HEK293T (cell line): ENCODE measurements around the gene CHAF1B.
"Not testable (repeated sequence)": the region's sequence is repeated elsewhere in the genome, so short reads cannot be mapped to it uniquely, and the experiment has no call there.

Experiments
- CTCF ChIA-PET: fragments of 350-600 bp; formaldehyde crosslinking; extraction: SDS; loops from one replicate; lab custom pipeline; 2021; ENCODE audit warnings: antibody characterized with exemption, inconsistent platforms; lab: Yijun Ruan, JAX
- POLR2A ChIA-PET: fragments of 350-600 bp; formaldehyde crosslinking; extraction: SDS; loops from one replicate; lab custom pipeline; 2020; ENCODE audit warnings: antibody characterized with exemption, inconsistent platforms; lab: Yijun Ruan, JAX
- DNase-seq: peaks from one replicate; pipeline ENCODE4 v3.0.0; 2012; ENCODE audit warnings: mixed read lengths; ENCODE audit errors: extremely low spot score
- ARNT ChIP-seq: fragments of 450-650 bp; IDR thresholded peaks from 2 replicates; pipeline ENCODE4 v1.6.1; 2017; ENCODE audit warnings: mild to moderate bottlenecking
- BHLHE40 ChIP-seq: fragments of 450-650 bp; IDR thresholded peaks from 2 replicates; pipeline ENCODE4 v1.6.1; 2016; ENCODE audit warnings: mild to moderate bottlenecking, moderate library complexity, borderline replicate concordance
- CTBP1 ChIP-seq: fragments of 450-650 bp; IDR thresholded peaks from 2 replicates; pipeline ENCODE4 v1.6.1; 2016; ENCODE audit warnings: borderline replicate concordance
- ELF4 ChIP-seq: fragments of 450-650 bp; IDR thresholded peaks from 2 replicates; pipeline ENCODE4 v1.6.1; 2017; ENCODE audit warnings: antibody characterized with exemption
- FOXA1 ChIP-seq: fragments of 450-650 bp; IDR thresholded peaks from 2 replicates; pipeline ENCODE4 v1.6.1; 2016; ENCODE audit warnings: mild to moderate bottlenecking
- FOXK2 ChIP-seq: fragments of 450-650 bp; IDR thresholded peaks from 2 replicates; pipeline ENCODE4 v1.6.1; 2016; ENCODE audit warnings: mild to moderate bottlenecking
- FOXM1 ChIP-seq: fragments of 450-650 bp; IDR thresholded peaks from 2 replicates; pipeline ENCODE4 v1.6.1; 2017; ENCODE audit warnings: mild to moderate bottlenecking, borderline replicate concordance
- HDGF ChIP-seq: fragments of 450-650 bp; IDR thresholded peaks from 2 replicates; pipeline ENCODE4 v1.6.1; 2017; ENCODE audit warnings: antibody characterized with exemption, borderline replicate concordance
- L3MBTL2 ChIP-seq: fragments of 450-650 bp; conservative IDR thresholded peaks from 2 replicates; pipeline ENCODE4 v1.6.1; 2016; ENCODE audit warnings: mild to moderate bottlenecking
- LEF1 ChIP-seq: fragments of 450-650 bp; IDR thresholded peaks from 2 replicates; pipeline ENCODE4 v1.6.1; 2017; ENCODE audit warnings: mild to moderate bottlenecking, borderline replicate concordance
- NFRKB ChIP-seq: fragments of 450-650 bp; IDR thresholded peaks from 2 replicates; pipeline ENCODE4 v1.6.1; 2016; ENCODE audit warnings: mild to moderate bottlenecking, moderate library complexity
- PKNOX1 ChIP-seq: fragments of 450-650 bp; IDR thresholded peaks from 2 replicates; pipeline ENCODE4 v1.6.1; 2016
- SP1 ChIP-seq: fragments of 450-650 bp; IDR thresholded peaks from 2 replicates; pipeline ENCODE4 v1.6.1; 2017
- SUZ12 ChIP-seq: fragments of 450-650 bp; IDR thresholded peaks from 2 replicates; pipeline ENCODE4 v1.6.1; 2016; ENCODE audit warnings: mild to moderate bottlenecking
- TARDBP ChIP-seq: fragments of 450-650 bp; IDR thresholded peaks from 2 replicates; pipeline ENCODE4 v1.6.1; 2016
- ZNF384 ChIP-seq: fragments of 450-650 bp; IDR thresholded peaks from 2 replicates; pipeline ENCODE4 v1.6.1; 2016

Gene CHAF1B

DNA sequence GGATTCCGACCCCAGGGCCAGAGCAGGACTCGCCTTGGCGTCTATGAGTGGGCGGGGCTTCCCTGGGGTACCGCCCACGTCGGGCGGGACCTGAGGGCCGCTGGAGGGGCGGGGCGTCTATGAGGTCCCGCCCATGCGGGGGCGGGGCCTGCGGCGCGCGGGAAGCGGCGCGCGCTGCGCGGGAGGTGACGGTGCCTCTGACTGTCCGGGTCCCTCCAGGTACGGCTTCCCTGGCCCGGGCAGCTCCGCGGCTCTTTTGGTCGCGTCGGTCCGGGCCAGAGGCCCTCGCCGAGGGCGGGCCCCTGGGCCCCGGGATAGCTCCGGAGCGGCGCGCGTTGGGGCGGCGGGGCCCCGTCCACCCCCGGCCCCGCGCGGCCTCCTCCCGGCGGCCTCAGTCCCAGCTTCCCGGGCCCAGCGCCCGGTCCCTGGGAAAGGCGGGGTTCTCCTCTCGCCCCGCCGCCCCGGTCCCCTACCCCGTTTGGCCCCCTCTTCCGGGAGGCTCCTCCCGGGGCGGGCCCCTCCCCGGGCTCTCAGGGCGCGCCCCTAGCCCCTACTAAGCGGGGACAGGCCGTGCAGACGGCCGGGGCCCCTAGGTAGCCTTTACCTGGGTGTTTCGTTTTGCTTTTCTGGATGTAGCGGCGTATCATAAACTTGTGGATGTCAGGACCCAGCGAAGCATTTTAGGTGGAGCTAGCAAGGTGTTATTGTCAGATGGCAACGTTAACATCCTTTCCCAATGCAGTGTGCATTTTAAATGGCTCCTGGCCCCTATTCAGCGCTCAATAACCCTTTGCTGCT is at the start of gene CHAF1B:
Gene CHAF1B (plus strand): TSS at position 160 of the 798 bp plus-strand sequence. CDS start 745 bp downstream, outside the sequence.
- ChIA-PET POLR2A (interaction anchor here (1.3 kb wide), 1 partner anchor 9 kb away, joined by 4 read pairs; no protein-coding TSS in a partner anchor), CTCF (interaction anchor here (0.6 kb wide), 1 partner anchor 19 kb away, joined by 4 read pairs; no protein-coding TSS in a partner anchor)
- peak; percentile 77 for TF ChIP-seq SP1
- no peak for TF ChIP-seq ARNT
- DNase-seq: peak; percentile 99

DNA sequence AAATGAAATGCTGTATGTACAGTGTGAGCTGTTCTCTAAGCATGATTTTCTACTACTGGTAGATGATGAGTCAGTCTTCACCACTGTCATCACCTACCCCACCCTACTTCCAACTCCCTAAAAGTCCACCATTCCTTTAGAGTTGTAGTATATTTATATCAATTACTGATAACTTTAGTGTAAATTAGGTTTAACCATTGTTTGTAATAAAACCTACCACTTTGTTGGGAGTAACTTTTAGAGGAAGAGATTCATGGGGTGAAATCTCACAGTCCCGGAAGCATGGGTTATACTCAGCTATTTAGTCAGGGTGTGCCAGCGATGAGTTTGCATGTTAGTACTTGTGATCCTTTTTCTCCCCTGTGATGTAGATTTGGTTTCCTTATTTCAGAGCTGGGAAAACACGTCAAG is 48.1 kb upstream of the CHAF1B start:
- TF ChIP-seq SUZ12 (no peak), L3MBTL2 (no peak), BHLHE40 (no peak), ARNT (no peak), FOXA1 (no peak), NFRKB (no peak), CTBP1 (no peak), TARDBP (no peak), HDGF (no peak), FOXM1 (no peak), PKNOX1 (no peak), FOXK2 (no peak), LEF1 (no peak), ZNF384 (no peak)
- CTCF ChIA-PET: interaction anchor here (0.6 kb wide), 1 partner anchor 918 kb away, joined by 3 read pairs; no protein-coding TSS in a partner anchor
- DNase-seq: no peak
- POLR2A ChIA-PET: interaction anchor here (0.9 kb wide), 1 partner anchor 17 kb away, joined by 3 read pairs; the partner anchor contains the start of gene MORC3

GRCh38 chr21:36338975-36339374 is 46.2 kb upstream of the CHAF1B start:
- no peak for DNase-seq
- TF ChIP-seq TARDBP (no peak), HDGF (no peak), SP1 (no peak), CTBP1 (no peak), BHLHE40 (no peak), PKNOX1 (no peak), SUZ12 (no peak)
- CTCF ChIA-PET: no interaction called here
- POLR2A ChIA-PET: no interaction called here

DNA sequence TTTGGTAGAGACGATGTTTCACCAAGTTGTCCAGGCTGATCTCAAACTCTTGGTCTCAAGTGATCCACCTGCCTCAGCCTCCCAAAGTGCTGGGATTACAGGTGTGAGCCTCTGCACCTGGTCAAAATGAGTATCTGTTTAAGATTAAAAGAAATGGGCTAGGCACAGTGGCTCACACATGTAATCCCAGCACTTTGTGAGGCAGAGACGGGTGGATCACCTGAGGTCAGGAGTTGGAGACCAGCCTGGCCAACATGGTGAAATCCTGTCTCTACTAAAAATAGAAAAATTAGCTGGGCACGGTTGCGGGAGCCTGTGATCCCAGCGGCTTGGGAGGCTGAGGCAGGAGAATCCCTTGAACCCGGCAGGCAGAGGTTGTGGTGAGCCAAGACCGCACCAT is 42.6 kb upstream of the CHAF1B start:
- CTCF ChIA-PET, POLR2A ChIA-PET, DNase-seq: not testable (repeated sequence)

- DNase-seq: no peak
- TF ChIP-seq SP1: no peak
- no peak for TF ChIP-seq FOXA1
- no peak for TF ChIP-seq HDGF
- TF ChIP-seq PKNOX1: no peak
- TF ChIP-seq FOXK2: no peak
- TF ChIP-seq SUZ12: no peak
- TF ChIP-seq LEF1: no peak
- no peak for TF ChIP-seq FOXM1
- no peak for TF ChIP-seq ELF4
- no peak for TF ChIP-seq ARNT
- no peak for TF ChIP-seq BHLHE40
- TF ChIP-seq TARDBP: no peak
- no peak for TF ChIP-seq CTBP1
- no peak for TF ChIP-seq ZNF384
- TF ChIP-seq NFRKB: no peak
- no peak for TF ChIP-seq L3MBTL2
- CTCF ChIA-PET: interaction anchor here (1.2 kb wide), 1 partner anchor 286 kb away, joined by 4 read pairs; no protein-coding TSS in a partner anchor
- POLR2A ChIA-PET: interaction anchor here (1.0 kb wide), 1 partner anchor 25 kb away, joined by 3 read pairs; the partner anchor contains the start of gene MORC3
Observed at GRCh38 chr21:36344931-36345330, 40.3 kb upstream of the CHAF1B start.

DNA sequence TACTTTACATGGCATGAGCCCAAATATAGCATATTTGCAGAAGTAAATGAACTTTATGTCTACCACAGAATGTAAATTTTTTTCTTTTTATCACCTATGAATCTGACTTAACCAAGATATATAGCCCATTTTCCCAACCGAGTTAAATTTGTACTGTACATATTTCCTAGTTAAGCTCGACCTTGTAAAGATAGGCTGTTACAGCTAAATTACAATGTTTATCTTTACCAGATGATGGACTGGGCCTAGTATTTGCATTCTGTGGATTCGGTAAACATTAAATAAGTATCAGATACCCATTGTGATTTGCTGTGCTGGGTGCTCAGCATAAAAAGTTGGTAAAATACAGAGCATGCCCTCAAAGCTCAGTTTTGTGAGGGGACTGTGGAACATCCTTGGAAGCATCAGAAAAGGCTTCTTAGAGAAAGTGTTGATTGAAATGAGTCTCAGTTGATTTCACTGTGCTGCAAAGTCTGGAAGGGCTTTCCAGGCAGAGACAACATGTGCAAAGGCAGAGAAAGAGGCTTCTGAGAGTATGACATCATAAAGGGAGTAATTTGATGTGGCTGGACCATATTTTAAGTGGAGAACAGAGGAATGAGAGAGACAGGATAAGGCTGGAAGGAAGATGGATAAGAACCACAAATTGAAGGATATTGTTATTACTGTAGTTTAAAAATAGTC is 37.8 kb upstream of the CHAF1B start:
- TF ChIP-seq BHLHE40 (no peak), ELF4 (no peak), ARNT (no peak), PKNOX1 (no peak), CTBP1 (no peak), FOXM1 (no peak), NFRKB (no peak)
- POLR2A ChIA-PET: no interaction called here
- DNase-seq: no peak
- CTCF ChIA-PET: no interaction called here
